ENCODE measurements around the gene MYO16.

MYO16 gene

GRCh38 chr13:108797354-108797753, 167.9 kb downstream of the MYO16 start:
- no peak for DNase-seq (ENCODE audit: low spot score)

GRCh38 chr13:108807841-108808240, 178.4 kb downstream of the MYO16 start:
- DNase-seq (ENCODE audit: low spot score): peak; percentile 43

GRCh38 chr13:108812165-108812564, 182.8 kb downstream of the MYO16 start:
- no peak for DNase-seq (ENCODE audit: low spot score)

- no peak for DNase-seq (ENCODE audit: low spot score)
Measured at GRCh38 chr13:108812661-108813060, 183.2 kb downstream of the MYO16 start.

GRCh38 chr13:108813587-108814170, 184.3 kb downstream of the MYO16 start:
- no peak for DNase-seq (ENCODE audit: low spot score)

GRCh38 chr13:108816375-108816774, 187.0 kb downstream of the MYO16 start:
- DNase-seq (ENCODE audit: low spot score): no peak

- no peak for DNase-seq (ENCODE audit: low spot score)
Measured at GRCh38 chr13:108827646-108828045, 198.2 kb downstream of the MYO16 start.

- no peak for DNase-seq (ENCODE audit: low spot score)
Measured at GRCh38 chr13:108828086-108828815, 198.8 kb downstream of the MYO16 start.

- no peak for DNase-seq (ENCODE audit: low spot score)
Measured at GRCh38 chr13:108830916-108831315, 201.5 kb downstream of the MYO16 start.

- DNase-seq (ENCODE audit: low spot score): no peak
Measured at GRCh38 chr13:108833531-108833930, 204.1 kb downstream of the MYO16 start.

- DNase-seq (ENCODE audit: low spot score): no peak
Measured at GRCh38 chr13:108834193-108834592, 204.8 kb downstream of the MYO16 start.

GRCh38 chr13:108835083-108835482, 205.7 kb downstream of the MYO16 start:
- no peak for DNase-seq (ENCODE audit: low spot score)

- DNase-seq (ENCODE audit: low spot score): no peak
Measured at GRCh38 chr13:108850691-108851090, 221.3 kb downstream of the MYO16 start.

- no peak for DNase-seq (ENCODE audit: low spot score)
Measured at GRCh38 chr13:108851660-108852059, 222.2 kb downstream of the MYO16 start.

- DNase-seq (ENCODE audit: low spot score): no peak
Measured at GRCh38 chr13:108853031-108853430, 223.6 kb downstream of the MYO16 start.

- DNase-seq (ENCODE audit: low spot score): no peak
Measured at GRCh38 chr13:108855737-108856387, 226.5 kb downstream of the MYO16 start.

GRCh38 chr13:108858676-108859075, 229.3 kb downstream of the MYO16 start:
- no peak for DNase-seq (ENCODE audit: low spot score)

- DNase-seq (ENCODE audit: low spot score): peak; percentile 41
Measured at GRCh38 chr13:108859197-108860012, 230.0 kb downstream of the MYO16 start.

GRCh38 chr13:108860418-108860817, 231.0 kb downstream of the MYO16 start:
- no peak for DNase-seq (ENCODE audit: low spot score)

GRCh38 chr13:108877300-108877699, 247.9 kb downstream of the MYO16 start:
- DNase-seq (ENCODE audit: low spot score): peak; percentile 28

GRCh38 chr13:108878732-108879131, 249.3 kb downstream of the MYO16 start:
- DNase-seq (ENCODE audit: low spot score): no peak

GRCh38 chr13:108889324-108889984, 260.0 kb downstream of the MYO16 start:
- DNase-seq (ENCODE audit: low spot score): no peak
